HG03139 (cell line): Measurements from ENCODE around the gene CSN3.
"Not testable (repeated sequence)": the region's sequence is repeated elsewhere in the genome, so short reads cannot be mapped to it uniquely, and the experiment has no call there.

ENCODE experiments used
- ATAC-seq: cut with Tn5 transposase; IDR thresholded peaks from one replicate; pipeline ENCODE4 v1.9.1; 2021; ENCODE audit not compliant: unreplicated experiment

Gene CSN3

GRCh38 chr4:70242297-70242696 is at the start of gene CSN3:
TSS of gene CSN3 (plus strand) at chr4:70242597. CDS start at chr4:70244820, 2,223 bp downstream.
- not testable (repeated sequence) for ATAC-seq

DNA sequence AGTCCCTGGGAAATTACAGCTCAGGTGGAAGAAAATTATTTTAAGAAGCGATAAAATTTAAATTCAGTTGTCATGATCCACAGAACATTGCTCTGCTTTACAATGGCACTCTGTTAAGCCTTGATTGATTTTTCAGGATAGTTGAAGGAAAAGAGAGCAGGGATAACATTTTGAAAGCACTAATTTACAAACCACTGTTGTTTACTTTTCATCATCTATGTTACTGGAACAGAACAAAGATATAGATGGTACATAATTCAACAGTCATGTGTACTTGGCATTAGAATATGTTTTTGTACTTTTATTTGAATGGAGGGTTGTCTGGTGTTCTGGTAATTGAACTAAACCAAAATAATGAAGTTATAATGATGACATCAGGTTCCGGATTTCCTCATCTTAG is 49.5 kb upstream of the CSN3 start:
- ATAC-seq = no peak

DNA sequence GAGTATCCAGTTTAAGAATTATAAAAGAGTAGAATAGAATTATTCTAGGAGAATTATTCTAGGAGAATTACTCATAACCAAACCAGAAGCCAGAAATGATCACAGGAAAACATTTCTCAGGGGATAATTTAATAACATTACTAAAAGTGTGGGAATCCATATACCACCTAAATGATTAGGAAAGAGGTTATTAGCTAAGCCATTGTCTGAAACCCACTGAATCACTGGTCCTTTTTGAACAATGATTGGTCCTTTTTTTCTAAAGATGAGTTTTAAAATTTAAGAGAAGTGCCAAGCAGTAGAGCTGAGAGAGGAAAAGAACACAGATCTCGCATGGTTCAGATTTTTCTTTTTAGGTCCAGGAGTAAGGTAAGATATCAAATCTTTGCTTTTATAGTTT is 47.0 kb upstream of the CSN3 start, which contains the start of gene ODAM:
Gene ODAM (plus strand): TSS at position 301 of the 400 bp plus-strand sequence. CDS start 819 bp downstream, outside the sequence.
- ATAC-seq = no peak

- ATAC-seq = no peak
These were observed 45.5 kb upstream of the CSN3 start for GRCh38 chr4:70196857-70197256.

GRCh38 chr4:70197842-70198241 is 44.6 kb upstream of the CSN3 start:
- no peak for ATAC-seq

DNA sequence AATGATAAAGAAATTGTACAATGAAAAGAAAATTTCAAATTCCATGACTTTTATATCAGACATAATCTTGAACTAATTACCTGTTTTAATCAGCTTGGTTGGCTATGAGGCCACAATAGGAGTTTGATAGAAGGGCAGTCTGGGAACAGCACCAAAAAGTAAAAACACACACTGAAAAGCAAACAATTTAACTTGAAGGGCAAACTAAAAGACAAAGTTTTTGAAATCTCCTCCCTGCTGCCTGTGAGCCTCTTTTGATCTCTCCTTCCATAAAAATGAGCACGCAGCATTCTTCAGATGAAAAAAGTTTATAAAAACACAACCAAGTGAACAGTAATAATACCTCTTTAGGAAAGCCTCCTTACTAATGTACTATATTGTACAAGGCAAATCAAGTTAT is 38.8 kb upstream of the CSN3 start:
- no peak for ATAC-seq

DNA sequence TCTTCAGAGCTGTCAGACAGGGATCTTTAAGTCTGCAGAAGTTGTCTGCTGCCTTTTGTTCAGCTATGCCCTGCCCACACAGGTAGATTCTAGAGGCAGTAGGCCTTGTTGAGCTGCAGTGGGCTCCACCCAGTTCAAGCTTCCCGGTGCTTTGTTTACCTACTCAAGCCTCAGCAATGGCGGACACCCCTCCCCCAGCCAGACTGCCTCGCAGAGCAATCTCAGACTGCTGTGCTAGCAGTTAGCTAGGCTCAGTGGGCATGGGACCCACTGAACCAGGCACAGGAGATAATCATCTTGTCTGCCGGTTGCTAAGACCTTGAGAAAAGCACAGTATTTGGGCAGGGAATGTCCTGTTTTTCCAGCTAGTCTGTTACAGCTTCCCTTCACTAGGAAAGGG is 29.6 kb upstream of the CSN3 start:
- ATAC-seq = not testable (repeated sequence)

DNA sequence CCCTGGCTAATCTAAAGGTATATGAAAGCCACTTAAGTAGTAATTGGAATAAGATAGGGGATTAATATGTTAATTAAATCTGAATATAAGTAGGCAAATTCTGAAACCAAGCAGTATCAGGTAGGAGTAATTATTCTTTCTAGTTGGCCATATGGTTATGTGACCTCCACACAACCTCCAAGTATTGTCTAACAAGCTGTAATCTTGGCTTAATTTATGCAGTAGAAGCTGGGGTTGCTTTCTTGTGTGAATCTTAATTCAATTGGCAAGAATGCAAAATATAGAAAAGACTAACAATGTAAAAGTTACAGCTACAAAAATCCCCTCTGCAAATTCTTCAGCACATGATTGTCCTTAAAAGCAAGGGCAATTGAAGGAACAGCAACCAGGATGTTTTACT is 26.3 kb upstream of the CSN3 start:
- not testable (repeated sequence) for ATAC-seq

- not testable (repeated sequence) for ATAC-seq
These were observed 25.8 kb upstream of the CSN3 start for GRCh38 chr4:70216550-70216949.

GRCh38 chr4:70221389-70221788 is 21.0 kb upstream of the CSN3 start:
- not testable (repeated sequence) for ATAC-seq

- ATAC-seq = not testable (repeated sequence)
These were observed 20.6 kb upstream of the CSN3 start for GRCh38 chr4:70221818-70222217.

GRCh38 chr4:70225824-70226223 is 16.6 kb upstream of the CSN3 start, which contains the start of gene FDCSP:
TSS of gene FDCSP (plus strand) at chr4:70226124. CDS start at chr4:70231195, 5,071 bp downstream.
- no peak for ATAC-seq

GRCh38 chr4:70236125-70236524 is 6.3 kb upstream of the CSN3 start:
- ATAC-seq = no peak

- no peak for ATAC-seq
These were observed 3.1 kb upstream of the CSN3 start for GRCh38 chr4:70239131-70239883.

DNA sequence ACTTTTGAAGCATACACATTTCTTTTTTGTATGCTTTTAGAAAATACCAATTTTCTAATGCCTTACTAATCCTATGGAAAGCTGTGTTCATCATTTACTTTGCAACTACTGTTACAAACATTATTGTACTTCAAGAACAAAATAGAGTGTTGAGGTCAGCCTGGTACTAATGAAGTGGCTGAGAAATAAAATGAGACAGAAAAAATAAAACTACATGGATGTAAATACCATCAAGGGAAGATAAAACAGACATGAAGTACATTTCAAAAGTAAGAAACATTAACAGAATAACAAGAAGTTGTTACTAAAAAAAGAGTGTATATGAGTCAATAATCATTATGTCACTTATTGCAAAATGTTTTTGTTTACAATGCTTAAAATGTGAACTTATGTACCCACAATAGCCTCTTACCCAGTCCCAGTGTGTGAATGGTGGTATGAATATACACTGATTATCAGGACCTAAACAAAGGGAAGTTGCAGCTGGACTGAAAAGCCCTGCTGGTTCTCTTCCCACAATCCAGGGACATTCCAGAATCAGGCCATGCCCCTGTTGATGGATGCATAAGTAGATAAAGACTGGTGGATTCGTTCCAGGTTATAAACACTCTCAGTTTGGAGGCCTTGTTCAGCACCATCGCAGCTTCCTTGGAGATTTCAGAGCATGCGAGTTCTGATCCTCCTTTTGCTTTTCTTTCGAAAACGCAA is 2.4 kb upstream of the CSN3 start:
- no peak for ATAC-seq

DNA sequence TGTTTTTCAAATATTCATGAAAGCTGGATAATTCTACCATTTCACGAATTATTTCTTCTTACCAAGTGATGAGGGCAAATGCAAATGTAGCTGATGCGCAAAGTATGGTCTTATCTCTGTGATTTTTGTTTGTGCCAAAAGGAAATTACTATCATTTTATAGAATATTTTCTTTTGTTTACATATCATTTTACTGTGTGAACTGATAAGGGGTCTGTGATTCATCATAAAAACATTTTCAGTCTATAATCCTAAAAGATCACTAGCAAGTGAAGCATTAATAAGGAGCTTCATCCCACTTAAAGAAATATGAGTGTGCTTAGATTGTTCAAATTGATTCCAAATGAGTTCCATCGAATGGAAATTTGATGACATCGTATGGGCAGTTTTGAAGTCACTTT is 694 bp downstream of the CSN3 start:
- ATAC-seq = no peak

- no peak for ATAC-seq
These were observed 9.0 kb downstream of the CSN3 start for GRCh38 chr4:70251250-70251944.

DNA sequence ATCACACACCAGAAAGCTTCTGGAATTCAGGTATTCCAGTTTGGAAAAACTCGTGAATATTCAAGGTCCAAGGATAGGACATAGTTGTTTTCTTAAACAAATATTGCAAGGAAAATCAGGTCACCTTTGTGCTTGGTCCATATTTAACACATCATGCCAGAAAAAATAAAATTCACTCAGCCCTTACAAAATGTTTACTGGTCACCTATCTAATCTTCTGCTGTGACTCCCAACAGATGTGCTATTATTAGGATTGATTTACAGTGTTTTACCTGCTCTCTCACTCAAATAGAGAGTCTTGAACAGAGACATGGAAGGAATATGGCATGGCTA is 9.5 kb downstream of the CSN3 start:
- no peak for ATAC-seq

- no peak for ATAC-seq
These were observed 27.3 kb downstream of the CSN3 start for GRCh38 chr4:70269674-70270073.

DNA sequence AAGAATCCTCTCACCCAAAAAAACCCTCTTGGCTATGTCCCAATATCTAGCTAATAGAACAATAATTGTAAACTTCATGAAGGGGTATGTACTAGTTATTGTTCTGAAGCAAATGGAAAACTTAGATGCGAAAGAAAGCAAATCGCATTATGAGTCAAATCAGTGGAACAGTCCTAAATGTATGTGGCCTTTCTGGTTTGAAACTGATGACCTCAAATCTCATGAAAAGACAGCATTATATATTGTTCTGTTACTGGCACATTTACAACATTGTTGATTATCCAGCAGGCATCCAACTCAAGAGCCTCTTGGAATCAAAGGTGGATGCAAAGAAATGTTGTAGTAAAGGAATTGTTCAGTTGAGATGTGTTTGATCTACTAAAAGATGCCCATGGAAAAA is 34.7 kb downstream of the CSN3 start:
- ATAC-seq = no peak

DNA sequence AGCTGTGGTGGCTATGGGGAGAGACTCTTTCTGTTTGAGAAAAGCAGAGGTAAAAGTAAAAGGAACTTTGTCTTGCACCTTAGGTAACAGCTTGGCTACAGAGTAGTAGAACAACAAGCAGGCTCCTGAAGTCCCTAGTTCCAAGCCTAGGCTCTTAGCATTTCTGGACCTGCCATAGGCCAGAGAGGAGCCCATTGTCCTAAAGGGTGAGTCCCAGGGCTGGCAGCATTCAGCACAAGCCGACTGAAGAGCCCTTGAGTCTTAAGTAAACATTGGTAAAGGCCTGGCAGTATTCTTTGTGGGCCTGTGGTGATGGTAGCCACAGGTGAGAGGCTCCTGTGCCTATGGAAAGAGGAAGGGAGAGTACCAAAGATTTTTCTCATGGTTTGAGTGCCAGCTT is 38.2 kb downstream of the CSN3 start:
- no peak for ATAC-seq

DNA sequence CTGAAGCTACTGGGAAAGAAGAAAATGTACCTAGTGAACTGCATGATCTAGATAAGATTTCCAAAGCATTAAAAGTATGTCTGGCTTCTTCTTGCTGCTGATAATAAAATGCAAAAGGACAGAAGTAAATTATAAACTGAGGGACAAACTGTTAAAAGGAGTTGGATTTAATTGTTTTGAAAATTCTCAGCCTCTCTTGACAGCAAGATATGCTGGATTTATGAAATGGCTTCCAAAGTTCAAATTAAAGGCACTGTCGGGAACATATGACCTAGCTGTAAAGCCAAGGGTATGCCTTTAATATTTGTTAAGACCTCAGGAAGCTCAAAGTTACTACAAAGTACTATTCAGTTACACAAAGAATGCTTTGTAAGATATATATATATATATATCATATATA is 46.3 kb downstream of the CSN3 start:
- ATAC-seq = no peak
